ENCODE data around the gene SV2C. TPM values are rescaled to one million over a fixed set of nuclear protein-coding genes. Genes with fewer than 3 reads are reported as not detected.

Gene SV2C
- total and polyA plus RNA-seq, 7 donors = under 0.01 to 0.01 TPM; not detected in 5

DNA sequence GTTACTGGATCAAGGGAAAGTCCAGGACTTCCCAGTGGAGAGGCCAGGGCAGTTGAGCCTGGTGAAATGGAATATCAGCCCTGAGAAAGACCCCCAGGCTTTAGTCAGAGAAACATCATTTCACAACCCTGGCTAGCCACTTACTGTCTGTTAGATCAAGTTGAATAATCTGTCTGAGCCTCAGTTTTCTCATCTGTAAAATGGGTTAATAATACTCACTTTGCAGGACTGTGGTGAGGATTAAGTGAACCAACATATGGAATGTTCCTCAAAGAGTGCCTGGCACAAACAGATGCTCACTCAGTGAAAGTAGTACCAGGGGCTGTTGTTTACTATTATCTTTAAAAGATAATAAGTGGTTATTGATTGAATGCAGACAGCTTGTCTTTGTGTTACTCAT, 110.5 kb downstream of the SV2C start:
- DNase-seq (no peak), ATAC-seq (no peak)
- intact Hi-C loops (cut with DNase I) = no loop called here
- H3K9me3 ChIP-seq = no peaks in the 10 kb centered on the region
- no peaks in the 10 kb centered on the region for H3K4me1 ChIP-seq
- peaks cover 0 to 4% (median 0%) of the 10 kb centered on the region in 3 donors for H3K27me3 ChIP-seq (ENCODE audit: insufficient read depth in 3 of 3, low read length in 2 of 3)
- H3K4me3 ChIP-seq = no peak overlapping the region
- no peak overlapping the region for H3K27ac ChIP-seq
- TF ChIP-seq, protein P1, sequence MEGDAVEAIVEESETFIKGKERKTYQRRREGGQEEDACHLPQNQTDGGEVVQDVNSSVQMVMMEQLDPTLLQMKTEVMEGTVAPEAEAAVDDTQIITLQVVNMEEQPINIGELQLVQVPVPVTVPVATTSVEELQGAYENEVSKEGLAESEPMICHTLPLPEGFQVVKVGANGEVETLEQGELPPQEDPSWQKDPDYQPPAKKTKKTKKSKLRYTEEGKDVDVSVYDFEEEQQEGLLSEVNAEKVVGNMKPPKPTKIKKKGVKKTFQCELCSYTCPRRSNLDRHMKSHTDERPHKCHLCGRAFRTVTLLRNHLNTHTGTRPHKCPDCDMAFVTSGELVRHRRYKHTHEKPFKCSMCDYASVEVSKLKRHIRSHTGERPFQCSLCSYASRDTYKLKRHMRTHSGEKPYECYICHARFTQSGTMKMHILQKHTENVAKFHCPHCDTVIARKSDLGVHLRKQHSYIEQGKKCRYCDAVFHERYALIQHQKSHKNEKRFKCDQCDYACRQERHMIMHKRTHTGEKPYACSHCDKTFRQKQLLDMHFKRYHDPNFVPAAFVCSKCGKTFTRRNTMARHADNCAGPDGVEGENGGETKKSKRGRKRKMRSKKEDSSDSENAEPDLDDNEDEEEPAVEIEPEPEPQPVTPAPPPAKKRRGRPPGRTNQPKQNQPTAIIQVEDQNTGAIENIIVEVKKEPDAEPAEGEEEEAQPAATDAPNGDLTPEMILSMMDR (IDR thresholded peaks at IDR 0.05) = no peak
- H3K36me3 ChIP-seq (ENCODE audit: insufficient read depth in 1 of 2, low read depth in 1 of 2) = no peaks in the 10 kb centered on the region

DNA sequence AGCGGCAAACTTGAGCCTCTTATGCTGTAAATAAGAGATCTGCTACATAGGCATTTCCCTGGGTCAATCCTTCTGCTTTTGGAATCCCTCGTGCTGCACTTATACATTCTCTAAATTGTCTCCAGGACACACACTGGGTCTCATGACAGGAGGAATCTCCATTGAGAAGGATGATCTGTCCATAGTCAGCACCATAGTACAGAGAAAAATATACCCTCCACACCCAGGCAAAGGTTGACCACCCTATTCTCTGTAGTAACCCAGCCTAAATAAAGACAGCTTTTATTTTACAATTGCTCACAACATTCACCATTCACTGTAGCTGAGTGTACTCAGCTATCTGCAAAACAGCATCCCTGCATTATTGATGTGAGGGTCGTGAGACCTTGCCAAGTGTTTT, 111.2 kb downstream of the SV2C start:
- H3K27me3 ChIP-seq (ENCODE audit: insufficient read depth in 3 of 3, low read length in 2 of 3) = peaks cover 0 to 4% (median 0%) of the 10 kb centered on the region in 3 donors
- H3K36me3 ChIP-seq (ENCODE audit: insufficient read depth in 1 of 2, low read depth in 1 of 2) = no peaks in the 10 kb centered on the region
- ATAC-seq = no peak
- intact Hi-C loops (cut with DNase I) = no loop called here
- no peaks in the 10 kb centered on the region for H3K4me1 ChIP-seq
- 59 to 61% (median 59%) methylated on average over 3 of the region's 3 CpGs for WGBS, 3 donors
- TF ChIP-seq, protein P1 (IDR thresholded peaks at IDR 0.05) = no peak
- no peak for DNase-seq
- no peak overlapping the region for H3K4me3 ChIP-seq
- H3K27ac ChIP-seq = no peak overlapping the region
- H3K9me3 ChIP-seq = no peaks in the 10 kb centered on the region

DNA sequence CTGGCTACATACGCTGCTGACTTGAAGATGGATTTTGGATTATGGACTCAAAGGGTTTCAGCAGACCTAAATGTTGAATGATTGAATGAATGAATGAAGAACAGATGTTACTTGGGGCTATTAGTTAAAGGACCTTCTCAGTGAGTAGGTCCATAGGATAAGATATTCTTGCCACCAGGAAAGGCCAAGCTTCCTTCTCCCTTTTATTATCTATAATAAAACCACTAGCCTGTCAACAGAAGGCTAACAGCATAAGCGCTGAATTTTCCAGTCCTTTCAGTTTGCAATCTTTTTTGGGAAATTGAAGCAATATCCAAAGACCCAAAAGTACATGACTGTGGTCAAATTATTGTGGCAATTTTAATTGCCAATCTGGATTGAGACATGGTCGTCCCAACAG, 113.3 kb downstream of the SV2C start:
- TF ChIP-seq, protein P1 (IDR thresholded peaks at IDR 0.05) = no peak
- no peaks in the 10 kb centered on the region for H3K9me3 ChIP-seq
- no peaks in the 10 kb centered on the region for H3K4me1 ChIP-seq
- ATAC-seq = no peak
- no peaks in the 10 kb centered on the region for H3K36me3 ChIP-seq (ENCODE audit: insufficient read depth in 1 of 2, low read depth in 1 of 2)
- H3K4me3 ChIP-seq = no peak overlapping the region
- peaks cover 0 to 4% (median 0%) of the 10 kb centered on the region in 3 donors for H3K27me3 ChIP-seq (ENCODE audit: insufficient read depth in 3 of 3, low read length in 2 of 3)
- no peak overlapping the region for H3K27ac ChIP-seq
- DNase-seq = no peak
- intact Hi-C loops (cut with DNase I) = no loop called here
- WGBS, 3 donors = 86 to 91% (median 89%) methylated on average over 3 of the region's 3 CpGs

DNA sequence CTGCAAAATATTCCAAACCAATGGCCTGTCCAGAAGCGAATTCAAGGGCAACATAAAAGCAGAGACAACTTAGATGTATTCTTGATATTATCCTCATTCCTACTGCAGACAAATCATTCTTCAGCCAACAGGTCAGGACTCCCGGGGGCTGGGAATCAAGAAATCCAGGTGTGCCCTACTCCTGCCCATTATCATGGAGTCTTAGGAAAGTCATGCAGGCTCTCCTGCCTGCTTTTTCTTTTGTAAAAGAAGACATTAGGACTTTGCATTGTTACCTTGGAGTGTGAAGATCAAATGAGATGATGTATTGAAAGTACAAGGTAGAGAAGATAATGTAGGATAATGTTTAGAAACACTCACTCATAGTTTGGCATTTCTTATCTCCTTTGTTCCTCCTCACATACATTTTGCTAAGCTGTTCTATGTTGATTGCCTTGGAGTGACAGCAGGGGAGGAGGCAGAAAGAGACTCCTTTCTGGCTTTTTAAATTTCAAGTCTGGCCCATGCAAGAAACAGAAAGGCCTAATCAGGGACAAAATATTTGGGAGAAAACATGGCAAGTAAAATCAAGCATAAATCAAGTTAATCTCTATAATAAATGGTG, 113.8 kb downstream of the SV2C start:
- Histone ChIP-seq H3K36me3 (ENCODE audit: insufficient read depth in 1 of 2, low read depth in 1 of 2) (no peaks in the 10 kb centered on the region), H3K4me1 (no peaks in the 10 kb centered on the region), H3K4me3 (no peak overlapping the region), H3K9me3 (no peaks in the 10 kb centered on the region), H3K27me3 (ENCODE audit: insufficient read depth in 3 of 3, low read length in 2 of 3) (peaks cover 0 to 4% (median 0%) of the 10 kb centered on the region in 3 donors), H3K27ac (no peak overlapping the region)
- ATAC-seq (no peak), DNase-seq (no peak)
- intact Hi-C loops (cut with DNase I) = no loop called here
- 79 to 83% (median 80%) methylated on average over 2 of the region's 2 CpGs for WGBS, 3 donors
- TF ChIP-seq, protein P1 (IDR thresholded peaks at IDR 0.05) = no peak

DNA sequence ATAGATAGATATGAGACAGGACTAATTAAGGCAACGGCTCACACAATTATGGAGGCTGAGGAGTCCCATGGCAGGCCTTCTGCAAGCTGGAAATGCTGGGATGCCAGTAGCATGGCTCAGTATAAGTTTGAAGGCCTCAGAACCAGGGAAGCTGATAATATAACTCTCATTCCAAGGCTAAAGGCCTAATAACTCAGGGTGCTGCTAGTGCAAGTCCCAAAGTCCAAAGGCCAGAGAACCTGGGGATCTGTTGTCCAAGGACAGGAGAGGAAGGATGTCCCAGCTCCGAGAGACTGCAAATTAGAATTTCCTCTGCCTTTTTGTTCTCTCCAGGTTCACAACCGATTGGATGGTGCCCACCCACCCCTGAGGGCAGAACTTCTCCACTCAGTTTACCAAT, 114.5 kb downstream of the SV2C start:
- WGBS, 3 donors = 75 to 82% (median 78%) methylated on average over 3 of the region's 3 CpGs
- intact Hi-C loops (cut with DNase I) = no loop called here
- ATAC-seq = no peak
- H3K4me1 ChIP-seq = no peaks in the 10 kb centered on the region
- TF ChIP-seq, protein P1 (IDR thresholded peaks at IDR 0.05) = no peak
- no peaks in the 10 kb centered on the region for H3K36me3 ChIP-seq (ENCODE audit: insufficient read depth in 1 of 2, low read depth in 1 of 2)
- peaks cover 0 to 4% (median 0%) of the 10 kb centered on the region in 3 donors for H3K27me3 ChIP-seq (ENCODE audit: insufficient read depth in 3 of 3, low read length in 2 of 3)
- no peaks in the 10 kb centered on the region for H3K9me3 ChIP-seq
- DNase-seq = no peak
- no peak overlapping the region for H3K27ac ChIP-seq
- H3K4me3 ChIP-seq = no peak overlapping the region
